ENCODE results near the gene KIF12. TPM values are rescaled to one million over a fixed set of nuclear protein-coding genes. Genes with fewer than 3 reads are reported as not detected.

The KIF12 gene
- total and polyA plus RNA-seq, 2 of the 8 experiments (the other 6 are each of a cell fraction or from before 2014, with no cell fraction given), result 2.9 to 3.9 TPM

- Histone ChIP-seq H3K4me2 (ENCODE audit: insufficient read depth in 1 of 2, low read depth in 2 of 2, low read length in 2 of 2) (no peak overlapping the region), H3K23me2 (ENCODE audit: low read depth, low read length) (no peaks in the 10 kb centered on the region; the same call in 1 of the 2 replicates), H4K5ac (ENCODE audit: insufficient read length, low read depth, low read length) (no peak overlapping the region), H3K4me3 (ENCODE audit: extremely low read depth in 1 of 4, insufficient read depth in 2 of 4, low read depth in 3 of 4, low read length in 4 of 4) (no peak overlapping the region), H3K4me1 (replicated peaks in 1 of 4; ENCODE audit: control insufficient read depth in 3 of 4, insufficient read depth in 4 of 4, low read length in 3 of 4) (peaks cover 0 to 11% (median 8%) of the 10 kb centered on the region in 4 experiments; a peak in 6 of 7 replicates), H3K27ac (ENCODE audit: low read depth, low read length) (no peak overlapping the region), H4K8ac (ENCODE audit: extremely low read depth, insufficient read depth, low read length) (no peak overlapping the region), H3K9ac (replicated peaks in 1 of 4; ENCODE audit: extremely low read depth in 1 of 4, low read depth in 3 of 4, low read length in 3 of 4) (no peak overlapping the region), H3K9me3 (ENCODE audit: insufficient read depth in 2 of 2, low read depth in 1 of 2, low read length in 1 of 2) (no peaks in the 10 kb centered on the region), H3K27me3 (replicated peaks in 1 of 4; ENCODE audit: control insufficient read depth in 3 of 4, extremely low read depth in 1 of 4, insufficient read depth in 3 of 4, low read length in 3 of 4) (peaks cover 0 to 13% (median 3%) of the 10 kb centered on the region in 4 experiments; a peak in 3 of 7 replicates), H4K91ac (replicated peaks; ENCODE audit: insufficient read length, low read length) (no peak overlapping the region), H3K14ac (ENCODE audit: insufficient read length) (no peak overlapping the region), H3K4ac (replicated peaks; ENCODE audit: insufficient read length, low read depth, low read length) (no peak overlapping the region), H2BK12ac (ENCODE audit: low read depth, low read length) (no peak overlapping the region), H2BK15ac (ENCODE audit: low read length) (no peak overlapping the region), H3K18ac (ENCODE audit: extremely low read depth, low read length) (no peak overlapping the region), H3K56ac (replicated peaks; ENCODE audit: insufficient read length, low read depth, low read length) (no peak overlapping the region), H2BK120ac (replicated peaks; ENCODE audit: low read depth, low read length) (no peak overlapping the region), H3K79me2 (ENCODE audit: control insufficient read depth in 1 of 2, insufficient read depth in 2 of 2, low read length in 2 of 2) (no peaks in the 10 kb centered on the region), H2AFZ (ENCODE audit: low read length) (no peak overlapping the region), H2BK5ac (ENCODE audit: low read depth, low read length) (no peak overlapping the region), H3K36me3 (ENCODE audit: control insufficient read depth in 2 of 4, insufficient read depth in 4 of 4, low read length in 3 of 4) (no peaks in the 10 kb centered on the region), H4K20me1 (replicated peaks in 1 of 2; ENCODE audit: control insufficient read depth in 1 of 2, insufficient read depth in 2 of 2, low read length in 2 of 2) (no peaks in the 10 kb centered on the region), H2BK20ac (ENCODE audit: low read length) (no peak overlapping the region), H2AK5ac (ENCODE audit: low read depth, low read length) (no peak overlapping the region), H3K23ac (ENCODE audit: insufficient read length) (no peak overlapping the region), H3K79me1 (ENCODE audit: low read depth, low read length) (no peaks in the 10 kb centered on the region)
- no peak for DNase-seq (ENCODE audit: low read depth in 1 of 2, low spot score in 2 of 2)
- no peak for FAIRE-seq
- WGBS, 2 experiments (ENCODE audit: extremely low coverage in 1 of 2, insufficient coverage in 1 of 2, insufficient read length in 1 of 2, insufficient replicate concordance in 2 of 2, low coverage in 1 of 2, low lambda C conversion rate in 2 of 2, missing lambda C conversion rate in 1 of 2), result 100% methylated on average over 1 of the region's 1 CpG; no CpG with 5 or more reads in 1 of the 2 experiments
- no peak for TF ChIP-seq KDM4A (IDR thresholded peaks at IDR 0.05; ENCODE audit: low read depth, low read length, severe bottlenecking)
- TF ChIP-seq SP4 (IDR thresholded peaks at IDR 0.05; ENCODE audit: low read length), result no peak
- TF ChIP-seq CTCF (IDR thresholded peaks at IDR 0.05; ENCODE audit: control extremely low read depth in 1 of 3, insufficient read depth in 1 of 3, low read depth in 1 of 3, low read length in 3 of 3), result no peak
- no peak for TF ChIP-seq ATF3 (IDR thresholded peaks at IDR 0.05; ENCODE audit: insufficient read depth, low read depth, low read length)
- no peak for TF ChIP-seq MAX (IDR thresholded peaks at IDR 0.05)
- ChIA-PET CTCF (ENCODE audit: partially characterized antibody) (interaction anchor here (0.7 to 17.7 kb wide), 6 partner anchors 12 to 178 kb away, joined by 3 to 206 read pairs (median 118); partner anchors contain the start of gene COL27A1), POLR2A (ENCODE audit: partially characterized antibody) (no interaction called here)
Observed at GRCh38 chr9:114112325-114112724, 13.2 kb upstream of the KIF12 start.

All from H1 (cell line).